GM18502 (cell line): Measurements from ENCODE around the gene TAF9B.
"Not testable (repeated sequence)": the region's sequence is repeated elsewhere in the genome, so short reads cannot be mapped to it uniquely, and the experiment has no call there.

Source experiments
- ATAC-seq: cut with Tn5 transposase; IDR thresholded peaks from one replicate; pipeline ENCODE4 v1.9.1; 2021; ENCODE audit warnings: mild to moderate bottlenecking; ENCODE audit not compliant: unreplicated experiment, poor library complexity

TAF9B gene, protein sequence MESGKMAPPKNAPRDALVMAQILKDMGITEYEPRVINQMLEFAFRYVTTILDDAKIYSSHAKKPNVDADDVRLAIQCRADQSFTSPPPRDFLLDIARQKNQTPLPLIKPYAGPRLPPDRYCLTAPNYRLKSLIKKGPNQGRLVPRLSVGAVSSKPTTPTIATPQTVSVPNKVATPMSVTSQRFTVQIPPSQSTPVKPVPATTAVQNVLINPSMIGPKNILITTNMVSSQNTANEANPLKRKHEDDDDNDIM

GRCh38 chrX:78139160-78140123, at the start of gene TAF9B:
TSS of gene TAF9B (minus strand) at chrX:78139650. CDS start at chrX:78139611, 39 bp downstream.
- peak; percentile 93 for ATAC-seq

DNA sequence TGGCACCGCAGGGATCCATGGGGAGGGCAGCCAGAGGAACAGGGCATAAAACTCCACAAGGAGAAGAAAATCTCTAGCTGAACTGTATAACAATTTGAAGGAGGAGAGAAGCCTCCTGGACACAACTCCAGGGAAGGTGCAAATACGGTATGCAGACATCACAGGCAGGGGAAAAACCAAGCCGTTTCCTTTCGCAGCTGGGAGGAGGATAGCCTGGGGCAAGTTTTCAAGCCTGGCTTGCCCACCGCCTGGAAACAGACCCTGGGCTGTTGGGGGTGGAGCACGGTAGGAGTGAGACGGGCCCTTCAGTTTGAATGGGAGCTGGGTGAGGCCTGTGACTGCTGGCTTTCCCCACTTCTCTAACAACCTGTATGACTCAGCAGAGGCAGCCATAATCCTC, 43.4 kb upstream of the TAF9B start:
- ATAC-seq = no peak

DNA sequence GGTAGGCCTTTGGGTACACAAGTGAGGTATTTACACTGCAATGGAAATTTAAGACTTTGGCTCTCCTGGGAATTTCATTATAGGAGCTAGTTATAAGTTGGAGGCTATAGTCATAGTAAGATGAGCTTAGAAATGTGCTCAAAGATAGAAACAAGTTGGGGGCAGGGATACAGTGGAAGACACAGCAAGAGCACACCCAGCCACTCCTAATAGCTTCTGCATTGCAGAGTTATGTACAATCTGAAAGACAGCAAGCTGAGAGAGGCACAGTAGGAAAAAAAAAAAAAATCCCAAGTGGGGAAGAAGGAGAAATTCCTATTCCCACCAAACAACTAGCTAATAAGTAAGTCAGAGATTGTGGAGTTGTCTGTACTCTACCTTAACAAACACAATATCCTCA, 41.9 kb upstream of the TAF9B start:
- ATAC-seq = no peak

- no peak for ATAC-seq
These were observed 28.6 kb upstream of the TAF9B start for GRCh38 chrX:78168065-78168464.

DNA sequence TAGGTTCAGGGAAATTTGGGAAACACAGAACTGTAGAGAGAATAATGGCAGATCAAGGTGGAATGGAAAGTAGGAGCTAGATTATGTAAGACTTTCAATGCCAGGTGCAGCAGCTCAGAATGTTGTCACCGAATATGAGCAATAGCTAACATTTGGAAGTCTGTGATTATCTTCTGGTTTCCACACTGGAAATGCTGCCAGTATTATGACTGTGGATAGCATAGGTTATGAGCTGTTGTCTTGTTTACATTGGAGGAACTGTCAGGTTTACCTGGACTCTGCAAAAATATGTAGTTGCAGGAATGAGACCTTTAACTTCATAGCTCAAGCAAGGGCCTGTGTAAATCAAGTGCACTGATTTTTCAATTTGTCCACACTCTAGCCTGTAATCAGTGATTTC, 26.0 kb upstream of the TAF9B start:
- ATAC-seq = no peak

DNA sequence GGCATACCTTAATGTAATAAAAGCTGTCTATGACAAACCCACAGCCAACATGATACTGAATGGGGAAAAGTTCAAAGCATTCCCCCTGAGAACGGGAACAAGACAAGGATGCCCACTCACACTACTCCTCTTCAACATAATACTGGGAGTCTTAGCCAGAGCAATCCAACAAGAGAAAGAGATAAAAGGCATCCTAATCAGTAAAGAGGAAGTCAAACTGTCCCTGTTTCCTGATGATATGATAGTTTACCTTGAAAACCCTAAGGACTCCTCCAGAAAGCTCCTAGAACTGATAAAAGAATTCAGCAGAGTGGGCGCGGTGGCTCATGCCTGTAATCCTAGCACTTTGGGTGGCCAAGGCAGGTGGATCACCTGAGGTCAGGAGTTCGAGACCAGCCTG, 23.7 kb upstream of the TAF9B start:
- not testable (repeated sequence) for ATAC-seq

DNA sequence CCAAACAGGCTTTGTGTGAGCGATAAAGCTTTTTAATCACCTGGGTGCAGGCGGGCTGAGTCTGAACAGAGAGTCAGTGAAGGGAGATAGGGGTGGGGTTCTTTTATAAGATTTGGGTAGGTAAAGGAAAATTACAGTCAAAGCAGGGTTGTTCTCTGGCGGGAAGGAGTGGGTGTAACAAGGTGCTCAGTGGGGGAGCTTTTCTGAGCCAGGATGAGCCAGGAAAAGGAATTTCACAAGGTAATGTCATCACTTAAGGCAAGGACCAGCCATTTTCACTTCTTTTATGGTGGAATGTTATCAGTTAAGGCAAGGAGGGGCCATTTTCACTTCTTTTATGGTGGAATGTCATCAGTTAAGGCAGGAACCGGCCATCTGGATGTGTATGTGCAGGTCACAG, 21.3 kb upstream of the TAF9B start:
- not testable (repeated sequence) for ATAC-seq

GRCh38 chrX:78157846-78158245, 18.4 kb upstream of the TAF9B start:
- ATAC-seq = not testable (repeated sequence)

DNA sequence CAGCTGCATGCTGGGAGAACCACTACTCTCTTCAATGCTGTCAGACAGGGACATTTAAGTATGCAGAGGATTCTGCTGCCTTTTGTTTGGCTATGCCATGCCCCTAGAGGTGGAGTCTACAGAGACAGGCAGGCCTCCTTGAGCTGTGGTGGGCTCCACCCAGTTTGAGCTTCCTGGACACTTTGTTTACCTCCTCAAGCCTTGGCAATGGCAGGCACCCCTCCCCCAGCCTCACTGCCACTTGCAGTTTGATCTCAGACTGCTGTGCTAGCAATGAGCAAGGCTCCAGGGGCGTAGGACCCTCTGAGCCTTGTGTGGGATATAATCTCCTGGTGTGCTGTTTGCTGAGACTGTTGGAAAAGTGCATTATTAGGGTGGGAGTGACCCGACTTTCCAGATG, 17.9 kb upstream of the TAF9B start:
- ATAC-seq = not testable (repeated sequence)

- ATAC-seq = not testable (repeated sequence)
These were observed 7.6 kb upstream of the TAF9B start for GRCh38 chrX:78147002-78147540.

- ATAC-seq = no peak
These were observed 756 bp upstream of the TAF9B start for GRCh38 chrX:78140206-78140605.

DNA sequence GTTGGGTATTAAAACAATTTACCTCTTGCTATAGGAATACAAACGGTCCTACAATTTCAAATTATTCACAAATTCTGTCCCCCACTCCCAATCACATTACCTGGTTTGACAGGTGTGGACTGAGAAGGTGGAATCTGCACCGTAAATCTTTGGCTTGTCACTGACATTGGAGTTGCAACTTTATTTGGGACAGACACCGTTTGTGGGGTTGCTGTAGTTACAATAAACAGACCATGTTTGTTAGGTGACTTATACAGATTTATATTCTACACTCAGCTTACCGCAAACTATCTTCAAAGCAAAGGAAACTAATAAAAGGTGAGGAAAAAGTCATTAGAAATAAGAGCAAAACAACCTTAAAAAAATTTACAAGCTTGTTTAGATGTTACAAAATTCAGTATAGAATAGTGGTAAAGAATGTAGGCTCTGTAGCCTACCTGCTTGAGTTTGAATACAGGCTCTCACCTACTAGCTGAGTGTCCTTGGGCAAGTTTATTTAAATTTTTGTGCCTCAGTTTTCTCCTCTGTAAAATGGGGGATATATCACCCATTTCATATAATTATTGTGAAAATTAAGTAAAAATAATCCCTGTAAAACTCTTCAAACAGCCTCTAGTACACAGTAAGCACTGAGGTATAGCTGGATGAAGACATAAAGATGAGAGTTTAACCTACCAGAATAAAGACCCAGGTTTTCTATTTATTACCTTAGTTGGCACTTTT, 6.1 kb downstream of the TAF9B start:
- ATAC-seq = no peak

GRCh38 chrX:78131117-78131516, 8.3 kb downstream of the TAF9B start:
- no peak for ATAC-seq

DNA sequence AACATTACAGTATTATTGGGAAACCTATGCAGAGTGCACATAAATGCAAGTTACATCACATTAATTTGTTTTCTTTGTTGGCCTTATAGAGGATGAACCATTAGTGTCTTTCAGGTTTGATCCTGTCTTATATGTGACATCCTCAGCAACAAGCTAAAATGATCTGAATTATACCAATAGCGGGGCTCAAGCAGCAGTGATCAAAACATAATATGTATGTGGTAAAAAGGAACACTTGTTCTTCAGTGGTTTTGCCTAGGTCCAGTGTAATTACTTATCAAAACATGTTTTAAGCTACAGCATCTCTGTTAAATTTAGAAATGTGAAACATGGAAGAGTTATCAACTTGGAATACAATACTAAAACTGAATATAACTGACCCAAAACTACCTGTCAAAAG, 9.1 kb downstream of the TAF9B start:
- ATAC-seq = no peak

DNA sequence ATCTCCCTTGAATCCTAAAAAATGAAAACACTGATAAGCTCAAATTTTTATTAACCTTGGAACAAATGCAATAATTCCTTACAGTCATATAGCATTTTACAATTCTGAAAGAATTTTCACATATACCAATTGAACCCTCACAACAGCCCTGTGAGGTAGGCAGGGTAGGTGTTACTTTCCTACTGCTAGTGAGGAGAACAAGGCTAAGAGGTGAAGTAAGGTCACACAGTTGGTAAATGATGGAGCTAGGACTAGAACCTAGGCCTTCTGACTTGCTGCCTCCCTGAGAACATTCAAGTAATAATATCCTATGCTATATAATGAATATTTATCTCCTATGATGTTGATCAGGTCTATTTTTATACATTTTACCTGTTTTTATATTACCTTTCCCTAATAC, 9.7 kb downstream of the TAF9B start:
- ATAC-seq = no peak

- not testable (repeated sequence) for ATAC-seq
These were observed 13.7 kb downstream of the TAF9B start for GRCh38 chrX:78125781-78126180.

GRCh38 chrX:78125148-78125547, 14.3 kb downstream of the TAF9B start:
- no peak for ATAC-seq

GRCh38 chrX:78124307-78124706, 15.1 kb downstream of the TAF9B start:
- peak; percentile 46 for ATAC-seq

- no peak for ATAC-seq
These were observed 16.3 kb downstream of the TAF9B start for GRCh38 chrX:78123190-78123589.

GRCh38 chrX:78119521-78120227, 19.8 kb downstream of the TAF9B start:
- ATAC-seq = no peak
